ENCODE data around the gene PNLIPRP1. TPM values are rescaled to one million over a fixed set of nuclear protein-coding genes. Genes with fewer than 3 reads are reported as not detected.

The PNLIPRP1 gene
- total and polyA plus RNA-seq, 4 experiments from 2014 or later = not detected

Other genes with a start within 250 kb of the PNLIPRP1 start
- not detected for gene PNLIPRP3, start 163.1 kb upstream of the PNLIPRP1 start, total RNA-seq
- not detected for gene PNLIPRP3, start 163.1 kb upstream of the PNLIPRP1 start, polyA plus RNA-seq
- gene PNLIP, start 45.0 kb upstream of the PNLIPRP1 start, total RNA-seq = not detected
- not detected for gene PNLIP, start 45.0 kb upstream of the PNLIPRP1 start, polyA plus RNA-seq
- gene PNLIPRP2, start 30.0 kb downstream of the PNLIPRP1 start, total RNA-seq = not detected
- gene PNLIPRP2, start 30.0 kb downstream of the PNLIPRP1 start, polyA plus RNA-seq = not detected
- gene HSPA12A, start 151.6 kb downstream of the PNLIPRP1 start, total RNA-seq = under 1 TPM; 0.36 to 0.64 TPM
- under 1 TPM in 1 of 2 donors, not detected in 1; 0.14 TPM for gene HSPA12A, start 151.6 kb downstream of the PNLIPRP1 start, polyA plus RNA-seq

Data from CD4-positive, alpha-beta memory T cell (primary cell).